A549 treated with AZD9567 at 1 μM for 4 hours (cell line): ENCODE measurements around the gene WNT10A. TPM values are rescaled to one million over a fixed set of nuclear protein-coding genes. Genes with fewer than 3 reads are reported as not detected.

Source experiments
- total RNA-seq: library from RNA; stranded (reverse); fragments of 200-300 nt; extraction: Qiagen RNA extraction; gene quantifications from 5 replicates; pipeline ENCODE4 v1.2.3, GENCODE V29; 2022; ENCODE audit not compliant: insufficient read depth

Gene WNT10A
- total RNA-seq = 0.06 to 0.14 TPM (median 0.11 TPM) in 4 of 5 replicates, not detected in the other

GRCh38 chr2:218880102-218880858 is at the start of gene WNT10A:
TSS of gene WNT10A (plus strand) at chr2:218880852. CDS start at chr2:218880996, 144 bp downstream.

GRCh38 chr2:218831378-218831990 is 49.2 kb upstream of the WNT10A start, which contains the start of gene PRKAG3:
TSS of gene PRKAG3 (minus strand) at chr2:218831803.

GRCh38 chr2:218859556-218859987 is 21.1 kb upstream of the WNT10A start, which contains the start of gene WNT6:
TSS of gene WNT6 (plus strand) at chr2:218859805. CDS start at chr2:218860038, 233 bp downstream.

Other genes starting within 250 kb of the WNT10A start
- gene ZNF142, start 221.2 kb upstream of the WNT10A start, total RNA-seq = 11.6 to 17.4 TPM (median 17.0 TPM) in 5 replicates
- 39.0 to 52.4 TPM (median 49.0 TPM) in 5 replicates for gene BCS1L, start 221.2 kb upstream of the WNT10A start, total RNA-seq
- 47.6 to 71.2 TPM (median 49.4 TPM) in 5 replicates for gene RNF25, start 208.8 kb upstream of the WNT10A start, total RNA-seq
- gene STK36, start 208.8 kb upstream of the WNT10A start, total RNA-seq = 11.3 to 23.0 TPM (median 12.1 TPM) in 5 replicates
- 27.0 to 33.5 TPM (median 27.4 TPM) in 5 replicates for gene TTLL4, start 170.0 kb upstream of the WNT10A start, total RNA-seq
- gene CYP27A1, start 98.7 kb upstream of the WNT10A start, total RNA-seq = 0.11 to 0.23 TPM (median 0.16 TPM) in 4 of 5 replicates, not detected in the other
- gene PRKAG3, start 49.0 kb upstream of the WNT10A start, total RNA-seq = 0.03 TPM in 1 of 5 replicates, not detected in the others
- gene WNT6, start 21.0 kb upstream of the WNT10A start, total RNA-seq = 0.18 to 0.25 TPM (median 0.23 TPM) in 4 of 5 replicates, not detected in the other
- 2.9 to 5.3 TPM (median 4.8 TPM) in 5 replicates for gene CDK5R2, start 78.8 kb downstream of the WNT10A start, total RNA-seq
- 0.03 TPM in 1 of 5 replicates, not detected in the others for gene FEV, start 104.3 kb downstream of the WNT10A start, total RNA-seq
- not detected in 5 replicates for gene CRYBA2, start 112.6 kb downstream of the WNT10A start, total RNA-seq
- gene CFAP65, start 160.7 kb downstream of the WNT10A start, total RNA-seq = 0.13 to 0.22 TPM (median 0.18 TPM) in 4 of 5 replicates, not detected in the other
- 0.27 to 0.62 TPM (median 0.46 TPM) in 4 of 5 replicates, not detected in the other for gene IHH, start 180.1 kb downstream of the WNT10A start, total RNA-seq